HepG2 (cell line): ENCODE measurements around the gene MRPS10. TPM values are rescaled to one million over a fixed set of nuclear protein-coding genes. Genes with fewer than 3 reads are reported as not detected.

Source experiments
- CHD4 ChIP-seq: fragments of 200-600 bp; sonication (generic); IDR thresholded peaks from 2 replicates; pipeline ENCODE4 v1.7.0; 2017; ENCODE audit warnings: mild to moderate bottlenecking, low read length, borderline replicate concordance
- GABPA ChIP-seq, 2 experiments: IDR thresholded peaks; 2 replicates each; pipeline ENCODE4 v1.6.1; 2011 to 2016; ENCODE audit warnings: low read depth in 2 of 2, low read length in 1 of 2, missing biosample characterization in 1 of 2, missing genetic modification characterization in 1 of 2
- KDM4B ChIP-seq: sonication (generic); formaldehyde crosslinking; IDR thresholded peaks from 2 replicates; pipeline ENCODE4 v1.4.0; 2020; ENCODE audit warnings: missing genetic modification reagents
- RBM39 ChIP-seq: fragments of 200-400 bp; formaldehyde crosslinking; IDR thresholded peaks from one replicate; pipeline ENCODE4 v1.6.1; 2018; ENCODE audit warnings: antibody characterized with exemption, mild to moderate bottlenecking, low read depth, low read length; ENCODE audit not compliant: poor library complexity, severe bottlenecking
- THAP11 ChIP-seq: IDR thresholded peaks from 2 replicates; pipeline ENCODE4 v1.6.1; 2016; ENCODE audit warnings: missing biosample characterization, missing genetic modification reagents
- ZBTB4 ChIP-seq: sonication (generic); formaldehyde crosslinking; IDR thresholded peaks from 2 replicates; pipeline ENCODE4 v1.4.0; 2020; ENCODE audit warnings: missing genetic modification reagents, mild to moderate bottlenecking, borderline replicate concordance
- ZBTB7A ChIP-seq: sonication (generic); formaldehyde crosslinking; IDR thresholded peaks from 2 replicates; pipeline ENCODE4 v1.8.0; 2022; ENCODE audit warnings: mild to moderate bottlenecking, missing genetic modification reagents
- ZEB1 ChIP-seq: IDR thresholded peaks from 2 replicates; pipeline ENCODE4 v1.6.1; 2012; ENCODE audit warnings: mild to moderate bottlenecking, low read depth, inconsistent platforms; ENCODE audit not compliant: insufficient replicate concordance
- ZFAT ChIP-seq: sonication (generic); formaldehyde crosslinking; conservative IDR thresholded peaks from 2 replicates; pipeline ENCODE4 v1.8.1; 2023; ENCODE audit warnings: missing genetic modification reagents, inconsistent platforms
- ZNF24 ChIP-seq: fragments of 450-650 bp; IDR thresholded peaks from 2 replicates; pipeline ENCODE4 v1.6.1; 2017; ENCODE audit warnings: antibody characterized with exemption, mild to moderate bottlenecking
- ZNF292 ChIP-seq: sonication (generic); formaldehyde crosslinking; IDR thresholded peaks from 2 replicates; pipeline ENCODE4 v1.8.1; 2022; ENCODE audit warnings: mild to moderate bottlenecking, low read depth, missing genetic modification reagents, borderline replicate concordance
- ZNF552 ChIP-seq: sonication (generic); formaldehyde crosslinking; IDR thresholded peaks from 2 replicates; pipeline ENCODE4 v1.9.0; 2022; ENCODE audit warnings: missing genetic modification reagents, mild to moderate bottlenecking, borderline replicate concordance
- ZNF772 ChIP-seq: sonication (generic); formaldehyde crosslinking; IDR thresholded peaks from 2 replicates; pipeline ENCODE4 v1.5.0; 2020; ENCODE audit warnings: mild to moderate bottlenecking, missing genetic modification reagents
- polyA plus RNA-seq, 8 experiments: library from polyadenylated mRNA; depleted of rRNA in 3 of 8; stranded (reverse) in 7 of 8; unstranded in 1 of 8; fragments of >200 nt; fragmentation: Illumina TruSeq in 4 of 8; extraction: Trizol in 4 of 8; gene quantifications; 2 replicates each; pipeline versions ENCODE4 v1.2.1 to v1.2.3, GENCODE V29; 2011 to 2016; ENCODE audit warnings: low read depth in 4 of 8, missing spikeins in 1 of 8, mixed read lengths in 1 of 8; ENCODE audit not compliant: insufficient read depth in 1 of 8
- total RNA-seq, 5 experiments: library from RNA; depleted of rRNA; stranded (reverse); fragments of >200 nt; fragmentation: Illumina TruSeq; extraction: Trizol; gene quantifications; 2 replicates each; pipeline ENCODE4 v1.2.3, GENCODE V29; 2016; ENCODE audit warnings: low read depth in 1 of 5
- TF ChIP-seq, protein P1 (sequence below): IDR thresholded peaks from 2 replicates; pipeline ENCODE4 v1.6.1; 2016; ENCODE audit warnings: mild to moderate bottlenecking
- TF ChIP-seq, protein P2 (sequence below): sonication (generic); formaldehyde crosslinking; IDR thresholded peaks from 2 replicates; pipeline ENCODE4 v1.5.0; 2020; ENCODE audit warnings: mild to moderate bottlenecking, missing genetic modification reagents, borderline replicate concordance
- TF ChIP-seq, protein P3 (sequence below): sonication (generic); formaldehyde crosslinking; IDR thresholded peaks from 2 replicates; pipeline ENCODE4 v1.4.0; 2020; ENCODE audit warnings: missing genetic modification reagents

MRPS10 gene
- total and polyA plus RNA-seq, 2 of the 13 experiments (the other 11 are each of a cell fraction or from before 2014, with no cell fraction given): 31.7 to 54.6 TPM

DNA sequence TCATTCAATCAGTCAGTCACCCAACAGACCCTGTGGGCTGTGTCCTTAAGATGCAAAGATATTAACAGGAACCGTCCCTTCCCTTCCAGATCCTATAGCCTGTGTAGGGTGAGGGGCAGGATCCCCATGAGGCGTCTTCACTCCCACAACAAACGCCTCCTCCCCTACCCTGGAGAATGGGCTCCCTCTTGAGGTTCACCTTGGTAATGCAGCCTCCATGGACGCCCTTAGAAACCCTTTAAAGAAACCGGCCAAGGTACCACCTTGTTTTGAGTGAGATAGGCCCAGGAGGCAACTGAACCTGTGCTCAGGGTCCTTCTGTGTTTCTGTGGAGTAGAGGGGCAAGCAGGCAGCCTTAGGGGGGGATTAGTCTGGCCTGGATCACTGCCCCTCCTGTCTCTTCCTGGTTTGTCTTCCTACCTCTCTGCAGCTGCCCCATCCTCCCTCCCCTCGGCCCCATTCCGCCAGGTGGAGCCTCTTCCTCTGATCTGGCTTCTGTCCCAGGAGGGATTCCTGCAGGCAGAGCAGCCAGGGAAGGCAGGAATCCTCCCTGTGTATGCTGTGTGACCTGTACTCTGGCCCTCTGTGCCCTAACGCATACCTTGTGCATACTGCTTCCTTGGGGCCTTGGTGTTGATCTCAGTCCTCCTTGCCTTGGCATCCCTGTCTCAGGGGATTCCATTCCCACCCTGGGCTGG lies 51.1 kb downstream of the MRPS10 start (continued):
- TF ChIP-seq, protein P1, sequence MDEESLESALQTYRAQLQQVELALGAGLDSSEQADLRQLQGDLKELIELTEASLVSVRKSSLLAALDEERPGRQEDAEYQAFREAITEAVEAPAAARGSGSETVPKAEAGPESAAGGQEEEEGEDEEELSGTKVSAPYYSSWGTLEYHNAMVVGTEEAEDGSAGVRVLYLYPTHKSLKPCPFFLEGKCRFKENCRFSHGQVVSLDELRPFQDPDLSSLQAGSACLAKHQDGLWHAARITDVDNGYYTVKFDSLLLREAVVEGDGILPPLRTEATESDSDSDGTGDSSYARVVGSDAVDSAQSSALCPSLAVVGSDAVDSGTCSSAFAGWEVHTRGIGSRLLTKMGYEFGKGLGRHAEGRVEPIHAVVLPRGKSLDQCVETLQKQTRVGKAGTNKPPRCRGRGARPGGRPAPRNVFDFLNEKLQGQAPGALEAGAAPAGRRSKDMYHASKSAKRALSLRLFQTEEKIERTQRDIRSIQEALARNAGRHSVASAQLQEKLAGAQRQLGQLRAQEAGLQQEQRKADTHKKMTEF (CRISPR knock-in tag): 0 out of 2 replicates have a peak, but pooled peaks have one; percentile 29
- TF ChIP-seq ZNF552 (CRISPR knock-in tag) (no peak), ZFAT (CRISPR knock-in tag) (no peak), KDM4B (CRISPR knock-in tag) (no peak), ZNF292 (CRISPR knock-in tag) (no peak), ZEB1 (peak; percentile 15), CHD4 (no peak), ZNF772 (CRISPR knock-in tag) (peak; percentile 73; the same call in 1 of the 2 replicates), GABPA (IDR thresholded peaks at IDR 0.05; ENCODE audit: low read depth, low read length) (no peak), GABPA (CRISPR knock-in tag; IDR thresholded peaks at IDR 0.05; ENCODE audit: low read depth) (0 out of 2 replicates have a peak, but pooled peaks have one; percentile 27), ZNF24 (0 out of 2 replicates have a peak, but pooled peaks have one; percentile 15), ZBTB7A (0 out of 2 replicates have a peak, but pooled peaks have one; percentile 53), THAP11 (CRISPR knock-in tag) (peak; percentile 59), RBM39 (no peak), ZBTB4 (CRISPR knock-in tag) (0 out of 2 replicates have a peak, but pooled peaks have one; percentile 13)
- TF ChIP-seq, protein P2, sequence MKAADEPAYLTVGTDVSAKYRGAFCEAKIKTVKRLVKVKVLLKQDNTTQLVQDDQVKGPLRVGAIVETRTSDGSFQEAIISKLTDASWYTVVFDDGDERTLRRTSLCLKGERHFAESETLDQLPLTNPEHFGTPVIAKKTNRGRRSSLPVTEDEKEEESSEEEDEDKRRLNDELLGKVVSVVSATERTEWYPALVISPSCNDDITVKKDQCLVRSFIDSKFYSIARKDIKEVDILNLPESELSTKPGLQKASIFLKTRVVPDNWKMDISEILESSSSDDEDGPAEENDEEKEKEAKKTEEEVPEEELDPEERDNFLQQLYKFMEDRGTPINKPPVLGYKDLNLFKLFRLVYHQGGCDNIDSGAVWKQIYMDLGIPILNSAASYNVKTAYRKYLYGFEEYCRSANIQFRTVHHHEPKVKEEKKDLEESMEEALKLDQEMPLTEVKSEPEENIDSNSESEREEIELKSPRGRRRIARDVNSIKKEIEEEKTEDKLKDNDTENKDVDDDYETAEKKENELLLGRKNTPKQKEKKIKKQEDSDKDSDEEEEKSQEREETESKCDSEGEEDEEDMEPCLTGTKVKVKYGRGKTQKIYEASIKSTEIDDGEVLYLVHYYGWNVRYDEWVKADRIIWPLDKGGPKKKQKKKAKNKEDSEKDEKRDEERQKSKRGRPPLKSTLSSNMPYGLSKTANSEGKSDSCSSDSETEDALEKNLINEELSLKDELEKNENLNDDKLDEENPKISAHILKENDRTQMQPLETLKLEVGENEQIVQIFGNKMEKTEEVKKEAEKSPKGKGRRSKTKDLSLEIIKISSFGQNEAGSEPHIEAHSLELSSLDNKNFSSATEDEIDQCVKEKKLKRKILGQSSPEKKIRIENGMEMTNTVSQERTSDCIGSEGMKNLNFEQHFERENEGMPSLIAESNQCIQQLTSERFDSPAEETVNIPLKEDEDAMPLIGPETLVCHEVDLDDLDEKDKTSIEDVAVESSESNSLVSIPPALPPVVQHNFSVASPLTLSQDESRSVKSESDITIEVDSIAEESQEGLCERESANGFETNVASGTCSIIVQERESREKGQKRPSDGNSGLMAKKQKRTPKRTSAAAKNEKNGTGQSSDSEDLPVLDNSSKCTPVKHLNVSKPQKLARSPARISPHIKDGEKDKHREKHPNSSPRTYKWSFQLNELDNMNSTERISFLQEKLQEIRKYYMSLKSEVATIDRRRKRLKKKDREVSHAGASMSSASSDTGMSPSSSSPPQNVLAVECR: 0 out of 2 replicates have a peak, but pooled peaks have one; percentile 11
- TF ChIP-seq, protein P3, sequence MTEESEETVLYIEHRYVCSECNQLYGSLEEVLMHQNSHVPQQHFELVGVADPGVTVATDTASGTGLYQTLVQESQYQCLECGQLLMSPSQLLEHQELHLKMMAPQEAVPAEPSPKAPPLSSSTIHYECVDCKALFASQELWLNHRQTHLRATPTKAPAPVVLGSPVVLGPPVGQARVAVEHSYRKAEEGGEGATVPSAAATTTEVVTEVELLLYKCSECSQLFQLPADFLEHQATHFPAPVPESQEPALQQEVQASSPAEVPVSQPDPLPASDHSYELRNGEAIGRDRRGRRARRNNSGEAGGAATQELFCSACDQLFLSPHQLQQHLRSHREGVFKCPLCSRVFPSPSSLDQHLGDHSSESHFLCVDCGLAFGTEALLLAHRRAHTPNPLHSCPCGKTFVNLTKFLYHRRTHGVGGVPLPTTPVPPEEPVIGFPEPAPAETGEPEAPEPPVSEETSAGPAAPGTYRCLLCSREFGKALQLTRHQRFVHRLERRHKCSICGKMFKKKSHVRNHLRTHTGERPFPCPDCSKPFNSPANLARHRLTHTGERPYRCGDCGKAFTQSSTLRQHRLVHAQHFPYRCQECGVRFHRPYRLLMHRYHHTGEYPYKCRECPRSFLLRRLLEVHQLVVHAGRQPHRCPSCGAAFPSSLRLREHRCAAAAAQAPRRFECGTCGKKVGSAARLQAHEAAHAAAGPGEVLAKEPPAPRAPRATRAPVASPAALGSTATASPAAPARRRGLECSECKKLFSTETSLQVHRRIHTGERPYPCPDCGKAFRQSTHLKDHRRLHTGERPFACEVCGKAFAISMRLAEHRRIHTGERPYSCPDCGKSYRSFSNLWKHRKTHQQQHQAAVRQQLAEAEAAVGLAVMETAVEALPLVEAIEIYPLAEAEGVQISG (CRISPR knock-in tag): 0 out of 2 replicates have a peak, but pooled peaks have one; percentile 30
